Measurements from ENCODE around the gene ZNF644. TPM values are rescaled to one million over a fixed set of nuclear protein-coding genes. Genes with fewer than 3 reads are reported as not detected.

Gene ZNF644
- total RNA-seq, 2 donors from 2014 or later, result 58.4 to 76.6 TPM

GRCh38 chr1:90876101-90876500, 145.7 kb downstream of the ZNF644 start:
- Mint-ChIP-seq H3K9me3 (peaks cover 20% of the 10 kb centered on the region), H3K27me3 (peaks cover 4 to 13% of the 10 kb centered on the region in 2 donors), H3K36me3 (peaks cover 25% of the 10 kb centered on the region), H3K27ac (no peak overlapping the region), H3K4me1 (ENCODE audit: low read depth in 2 of 2) (no peaks in the 10 kb centered on the region), H3K4me3 (no peak overlapping the region)
- DNase-seq (ENCODE audit: low spot score), result no peak
- ATAC-seq, result no peak
